NCI-H2196 (cell line): ENCODE measurements around the gene SGCA.

Experiments
- DNase-seq: peaks from one replicate; lab custom pipeline; 2025; ENCODE audit not compliant: unreplicated experiment; lab: John Stamatoyannopoulos, UW

Gene SGCA

GRCh38 chr17:50166518-50167181 lies 845 bp downstream of the SGCA start:
- DNase-seq = no peak

- DNase-seq = no peak
Observed at GRCh38 chr17:50167371-50167770, 1.6 kb downstream of the SGCA start.

- no peak for DNase-seq
Observed at GRCh38 chr17:50168319-50168718, 2.5 kb downstream of the SGCA start.

GRCh38 chr17:50169121-50169764 lies 3.4 kb downstream of the SGCA start:
- peak; percentile 45 for DNase-seq

- no peak for DNase-seq
Observed at GRCh38 chr17:50169881-50170459, 4.2 kb downstream of the SGCA start.

- DNase-seq = no peak
Observed at GRCh38 chr17:50170662-50171370, 5.0 kb downstream of the SGCA start.

- DNase-seq = no peak
Observed at GRCh38 chr17:50171371-50172071, 5.7 kb downstream of the SGCA start.

GRCh38 chr17:50172130-50172529 lies 6.3 kb downstream of the SGCA start:
- no peak for DNase-seq

GRCh38 chr17:50172936-50173334 lies 7.1 kb downstream of the SGCA start:
- no peak for DNase-seq

- no peak for DNase-seq
Observed at GRCh38 chr17:50173335-50173941, 7.6 kb downstream of the SGCA start.

GRCh38 chr17:50174444-50174843 lies 8.6 kb downstream of the SGCA start:
- DNase-seq = no peak

GRCh38 chr17:50175035-50175807 lies 9.4 kb downstream of the SGCA start:
- DNase-seq = no peak

- DNase-seq = no peak
Observed at GRCh38 chr17:50176559-50177357, 11.0 kb downstream of the SGCA start.

GRCh38 chr17:50177476-50177875 lies 11.7 kb downstream of the SGCA start:
- peak; percentile 12 for DNase-seq

- DNase-seq = peak; percentile 89
Observed at GRCh38 chr17:50177983-50178834, 12.4 kb downstream of the SGCA start.

GRCh38 chr17:50180111-50180510 lies 14.3 kb downstream of the SGCA start:
- DNase-seq = no peak

- DNase-seq = no peak
Observed at GRCh38 chr17:50180620-50181019, 14.8 kb downstream of the SGCA start.

- DNase-seq = no peak
Observed at GRCh38 chr17:50181144-50181543, 15.3 kb downstream of the SGCA start.
